Measurements from ENCODE around the gene LIPC.

LIPC gene

GRCh38 chr15:58520936-58521292 is 89.1 kb downstream of the LIPC start:
- DNase-seq, result peak; percentile 8

- DNase-seq, result no peak
Measured at GRCh38 chr15:58521293-58521991, 89.7 kb downstream of the LIPC start.

GRCh38 chr15:58522391-58522790 is 90.6 kb downstream of the LIPC start:
- peak; percentile 50 for DNase-seq

GRCh38 chr15:58522865-58523264 is 91.1 kb downstream of the LIPC start:
- peak; percentile 49 for DNase-seq

GRCh38 chr15:58523634-58524033 is 91.8 kb downstream of the LIPC start:
- DNase-seq, result peak; percentile 6

- no peak for DNase-seq
Measured at GRCh38 chr15:58524247-58524646, 92.5 kb downstream of the LIPC start.

- no peak for DNase-seq
Measured at GRCh38 chr15:58525991-58526421, 94.2 kb downstream of the LIPC start.

- DNase-seq, result peak; percentile 31
Measured at GRCh38 chr15:58526647-58527192, 94.9 kb downstream of the LIPC start.

GRCh38 chr15:58527573-58528187 is 95.9 kb downstream of the LIPC start:
- DNase-seq, result peak; percentile 28

- peak; percentile 21 for DNase-seq
Measured at GRCh38 chr15:58528188-58528870, 96.5 kb downstream of the LIPC start.

GRCh38 chr15:58529041-58529440 is 97.2 kb downstream of the LIPC start:
- DNase-seq, result peak; percentile 10

GRCh38 chr15:58530056-58530590 is 98.3 kb downstream of the LIPC start:
- DNase-seq, result peak; percentile 37

GRCh38 chr15:58532126-58532525 is 100.3 kb downstream of the LIPC start:
- no peak for DNase-seq

GRCh38 chr15:58534556-58534955 is 102.8 kb downstream of the LIPC start:
- DNase-seq, result no peak

- no peak for DNase-seq
Measured at GRCh38 chr15:58535337-58535736, 103.5 kb downstream of the LIPC start.

GRCh38 chr15:58535894-58536293 is 104.1 kb downstream of the LIPC start:
- peak; percentile 8 for DNase-seq

- DNase-seq, result peak; percentile 33
Measured at GRCh38 chr15:58536414-58536813, 104.6 kb downstream of the LIPC start.

GRCh38 chr15:58537033-58537432 is 105.2 kb downstream of the LIPC start:
- DNase-seq, result peak; percentile 44

GRCh38 chr15:58538225-58538727 is 106.5 kb downstream of the LIPC start:
- DNase-seq, result no peak

GRCh38 chr15:58538901-58539300 is 107.1 kb downstream of the LIPC start:
- no peak for DNase-seq

- DNase-seq, result no peak
Measured at GRCh38 chr15:58539548-58539947, 107.8 kb downstream of the LIPC start.

GRCh38 chr15:58541410-58542087 is 109.8 kb downstream of the LIPC start:
- no peak for DNase-seq

Measured in activated effector memory CD4-positive, alpha-beta T cell treated with anti-CD3 and anti-CD28 coated beads, Interleukin-2, amount 50 U/mL, for 16 hours (primary cell).